ENCODE results near the gene LACTB.

LACTB gene

GRCh38 chr15:63110428-63111026 lies 11.1 kb upstream of the LACTB start:
- TF ChIP-seq, protein P1, sequence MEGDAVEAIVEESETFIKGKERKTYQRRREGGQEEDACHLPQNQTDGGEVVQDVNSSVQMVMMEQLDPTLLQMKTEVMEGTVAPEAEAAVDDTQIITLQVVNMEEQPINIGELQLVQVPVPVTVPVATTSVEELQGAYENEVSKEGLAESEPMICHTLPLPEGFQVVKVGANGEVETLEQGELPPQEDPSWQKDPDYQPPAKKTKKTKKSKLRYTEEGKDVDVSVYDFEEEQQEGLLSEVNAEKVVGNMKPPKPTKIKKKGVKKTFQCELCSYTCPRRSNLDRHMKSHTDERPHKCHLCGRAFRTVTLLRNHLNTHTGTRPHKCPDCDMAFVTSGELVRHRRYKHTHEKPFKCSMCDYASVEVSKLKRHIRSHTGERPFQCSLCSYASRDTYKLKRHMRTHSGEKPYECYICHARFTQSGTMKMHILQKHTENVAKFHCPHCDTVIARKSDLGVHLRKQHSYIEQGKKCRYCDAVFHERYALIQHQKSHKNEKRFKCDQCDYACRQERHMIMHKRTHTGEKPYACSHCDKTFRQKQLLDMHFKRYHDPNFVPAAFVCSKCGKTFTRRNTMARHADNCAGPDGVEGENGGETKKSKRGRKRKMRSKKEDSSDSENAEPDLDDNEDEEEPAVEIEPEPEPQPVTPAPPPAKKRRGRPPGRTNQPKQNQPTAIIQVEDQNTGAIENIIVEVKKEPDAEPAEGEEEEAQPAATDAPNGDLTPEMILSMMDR (IDR thresholded peaks at IDR 0.05; ENCODE audit: low read depth, low read length, missing control alignments), result no peak
- no peak for DNase-seq
- Histone ChIP-seq H3K36me3 (replicated peaks) (no peaks in the 10 kb centered on the region), H3K27ac (no peak overlapping the region), H3K4me3 (ENCODE audit: low read depth, low read length) (no peak overlapping the region), H3K27me3 (replicated peaks) (no peaks in the 10 kb centered on the region)
- in situ Hi-C loops (cut with HindIII; ENCODE audit: low pct_ligation_motif_present, low sequenced_read_pairs), result no loop called here

DNA sequence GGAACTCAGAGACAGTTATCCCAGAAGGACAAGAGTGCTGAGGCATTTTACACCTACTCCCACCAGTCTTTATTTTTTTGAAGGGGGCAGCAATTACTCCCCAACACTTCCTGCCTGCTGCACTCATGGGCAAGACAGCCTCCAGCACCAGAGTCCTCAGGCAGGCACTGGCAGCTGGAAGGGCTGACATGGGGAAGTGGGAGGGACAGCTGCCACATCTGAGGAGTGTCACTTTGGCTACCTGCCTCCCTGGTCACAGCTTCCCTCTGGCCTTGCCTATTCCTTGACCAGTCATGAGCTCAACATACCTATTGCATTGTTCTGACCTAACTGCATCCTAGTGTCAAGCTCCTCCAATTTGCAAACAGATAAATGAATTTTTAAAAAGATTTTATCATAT lies 10.2 kb upstream of the LACTB start:
- Histone ChIP-seq H3K4me3 (ENCODE audit: low read depth, low read length) (no peak overlapping the region), H3K27ac (no peak overlapping the region), H3K27me3 (replicated peaks) (no peaks in the 10 kb centered on the region), H3K36me3 (replicated peaks) (no peaks in the 10 kb centered on the region)
- DNase-seq, result no peak
- in situ Hi-C loops (cut with HindIII; ENCODE audit: low pct_ligation_motif_present, low sequenced_read_pairs), result no loop called here
- TF ChIP-seq, protein P1 (IDR thresholded peaks at IDR 0.05; ENCODE audit: low read depth, low read length, missing control alignments), result no peak

- in situ Hi-C loops (cut with HindIII; ENCODE audit: low pct_ligation_motif_present, low sequenced_read_pairs), result no loop called here
- Histone ChIP-seq H3K36me3 (replicated peaks) (no peaks in the 10 kb centered on the region), H3K27me3 (replicated peaks) (no peaks in the 10 kb centered on the region), H3K27ac (no peak overlapping the region), H3K4me3 (ENCODE audit: low read depth, low read length) (no peak overlapping the region)
- DNase-seq, result no peak
- TF ChIP-seq, protein P1 (IDR thresholded peaks at IDR 0.05; ENCODE audit: low read depth, low read length, missing control alignments), result no peak
These were observed 8.8 kb upstream of the LACTB start for GRCh38 chr15:63112871-63113270.

DNA sequence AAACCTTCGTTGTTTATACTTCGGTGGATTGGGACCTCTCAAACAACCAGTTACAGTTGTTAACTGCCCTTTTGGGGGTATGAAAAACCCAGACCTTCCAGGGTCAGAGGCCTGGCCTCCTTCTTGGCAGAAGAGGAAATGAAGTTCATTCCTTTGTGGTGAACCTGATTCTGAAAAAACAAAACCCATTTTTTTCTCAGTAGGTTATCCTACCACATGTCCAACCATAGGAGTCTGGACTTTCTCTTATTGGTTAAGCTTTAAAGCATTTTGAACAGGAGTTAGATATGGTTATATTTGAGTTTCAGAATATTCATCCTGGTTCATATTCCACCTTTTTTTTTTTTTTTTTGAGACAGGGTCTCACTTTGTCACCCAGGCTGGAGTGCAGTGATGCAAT lies 7.2 kb upstream of the LACTB start:
- Histone ChIP-seq H3K36me3 (replicated peaks) (no peaks in the 10 kb centered on the region), H3K27ac (no peak overlapping the region), H3K4me3 (ENCODE audit: low read depth, low read length) (no peak overlapping the region), H3K27me3 (replicated peaks) (no peaks in the 10 kb centered on the region)
- in situ Hi-C loops (cut with HindIII; ENCODE audit: low pct_ligation_motif_present, low sequenced_read_pairs), result no loop called here
- TF ChIP-seq, protein P1 (IDR thresholded peaks at IDR 0.05; ENCODE audit: low read depth, low read length, missing control alignments), result no peak
- no peak for DNase-seq

DNA sequence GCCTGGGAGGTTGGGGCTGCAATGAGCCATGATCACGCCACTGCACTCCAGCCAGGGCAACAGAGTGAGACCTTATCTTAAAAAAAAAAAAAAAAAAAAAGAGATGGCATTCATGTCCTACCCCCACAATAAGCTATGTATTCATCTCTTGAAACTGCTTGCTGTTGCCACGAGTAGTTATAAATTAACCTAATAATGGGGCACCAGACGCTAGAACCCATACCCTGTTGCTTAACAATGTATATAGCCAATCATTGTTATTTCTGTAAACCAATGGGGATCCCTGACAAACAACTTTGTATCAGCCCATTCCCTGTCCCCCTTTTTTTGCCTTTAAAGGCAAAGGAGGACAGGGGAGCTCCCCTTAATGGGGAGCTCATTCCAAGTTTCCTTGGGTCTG lies 2.8 kb upstream of the LACTB start:
- H3K27me3 ChIP-seq (replicated peaks), result no peaks in the 10 kb centered on the region
- in situ Hi-C loops (cut with HindIII; ENCODE audit: low pct_ligation_motif_present, low sequenced_read_pairs), result no loop called here
- DNase-seq, result no peak
- no peaks in the 10 kb centered on the region for H3K36me3 ChIP-seq (replicated peaks)
- TF ChIP-seq, protein P1 (IDR thresholded peaks at IDR 0.05; ENCODE audit: low read depth, low read length, missing control alignments), result no peak
- no peak overlapping the region for H3K27ac ChIP-seq
- H3K4me3 ChIP-seq (ENCODE audit: low read depth, low read length), result no peak overlapping the region
